GM19397 (cell line): ENCODE data around the gene MUC5AC.
"Not testable (repeated sequence)": the region's sequence is repeated elsewhere in the genome, so short reads cannot be mapped to it uniquely, and the experiment has no call there.

Experiments used
- ATAC-seq: cut with Tn5 transposase; IDR thresholded peaks from one replicate; pipeline ENCODE4 v1.9.1; 2021; ENCODE audit warnings: mild to moderate bottlenecking, moderate library complexity; ENCODE audit not compliant: unreplicated experiment

The MUC5AC gene

DNA sequence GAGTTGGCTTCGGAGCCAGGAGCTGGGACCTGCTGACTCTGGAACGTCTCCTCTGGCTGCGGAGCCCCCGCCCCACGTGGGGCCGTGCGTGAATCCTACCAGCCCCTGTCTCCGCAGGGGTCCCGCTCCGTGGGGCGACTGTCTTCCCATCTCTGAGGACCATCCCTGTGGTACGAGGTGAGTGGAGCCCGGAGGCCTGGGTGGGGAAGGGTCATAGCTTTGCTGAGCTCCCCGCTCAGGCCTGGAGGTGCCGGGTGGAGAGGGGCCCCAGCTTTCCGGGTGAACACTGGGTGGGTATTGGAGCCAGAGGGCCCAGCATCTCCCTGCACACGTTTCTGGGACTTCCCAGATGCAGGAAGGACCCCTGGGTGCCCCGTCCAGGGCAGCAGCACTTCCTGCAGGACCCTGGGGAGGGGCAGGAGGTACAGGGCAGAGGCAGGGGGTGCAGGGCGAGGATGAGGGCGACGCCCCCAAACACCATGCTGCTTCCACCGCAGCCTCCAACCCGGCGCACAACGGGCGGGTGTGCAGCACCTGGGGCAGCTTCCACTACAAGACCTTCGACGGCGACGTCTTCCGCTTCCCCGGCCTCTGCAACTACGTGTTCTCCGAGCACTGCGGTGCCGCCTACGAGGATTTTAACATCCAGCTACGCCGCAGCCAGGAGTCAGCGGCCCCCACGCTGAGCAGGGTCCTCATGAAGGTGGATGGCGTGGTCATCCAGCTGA, 3.8 kb downstream of the MUC5AC start:
- ATAC-seq: no peak

- no peak for ATAC-seq
Measured at GRCh38 chr11:1162138-1162475, 4.4 kb downstream of the MUC5AC start.

- ATAC-seq: no peak
Measured at GRCh38 chr11:1162491-1163311, 4.9 kb downstream of the MUC5AC start.

- ATAC-seq: no peak
Measured at GRCh38 chr11:1163321-1163910, 5.7 kb downstream of the MUC5AC start.

- ATAC-seq: no peak
Measured at GRCh38 chr11:1163911-1164735, 6.4 kb downstream of the MUC5AC start.

DNA sequence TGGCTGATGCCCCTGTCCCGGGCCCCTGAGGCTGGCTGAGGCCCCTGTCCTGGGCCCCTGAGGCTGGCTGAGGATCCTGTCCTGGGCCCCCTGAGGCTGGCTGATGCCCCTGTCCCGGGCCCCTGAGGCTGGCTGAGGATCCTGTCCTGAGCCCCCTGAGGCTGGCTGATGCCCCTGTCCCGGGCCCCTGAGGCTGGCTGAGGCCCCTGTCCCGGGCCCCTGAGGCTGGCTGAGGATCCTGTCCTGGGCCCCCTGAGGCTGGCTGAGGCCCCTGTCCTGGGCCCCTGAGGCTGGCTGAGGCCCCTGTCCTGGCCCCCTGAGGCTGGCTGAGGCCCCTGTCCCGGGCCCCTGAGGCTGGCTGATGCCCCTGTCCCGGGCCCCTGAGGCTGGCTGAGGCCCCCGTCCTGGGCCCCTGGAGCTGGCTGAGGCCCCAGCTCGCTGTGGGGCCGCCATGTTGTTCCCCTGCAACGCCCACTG, 7.1 kb downstream of the MUC5AC start:
- not testable (repeated sequence) for ATAC-seq

- no peak for ATAC-seq
Measured at GRCh38 chr11:1165256-1166041, 7.7 kb downstream of the MUC5AC start.

GRCh38 chr11:1167256-1167655, 9.5 kb downstream of the MUC5AC start:
- ATAC-seq: no peak

DNA sequence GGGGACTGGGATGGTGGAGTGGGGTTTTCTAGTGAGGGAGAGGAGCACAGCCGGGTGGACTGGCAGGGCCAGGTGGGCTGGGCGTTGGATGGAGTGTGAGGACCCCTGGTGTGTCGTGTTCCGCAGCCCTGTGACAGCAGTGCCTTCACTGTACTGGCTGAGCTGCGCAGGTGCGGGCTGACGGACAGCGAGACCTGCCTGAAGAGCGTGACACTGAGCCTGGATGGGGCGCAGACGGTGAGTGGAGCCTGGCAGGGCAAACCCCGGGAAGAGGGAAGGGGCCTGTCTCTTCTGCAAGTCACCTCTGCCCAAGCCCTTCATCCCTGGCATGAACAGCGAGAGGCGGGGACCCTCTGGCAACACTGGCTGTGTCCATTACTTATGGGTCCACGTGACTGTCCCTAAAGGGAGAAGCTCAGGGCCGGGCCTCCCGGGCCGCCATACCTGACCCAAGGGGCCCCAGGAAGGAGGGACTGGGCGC, 10.0 kb downstream of the MUC5AC start:
- no peak for ATAC-seq

DNA sequence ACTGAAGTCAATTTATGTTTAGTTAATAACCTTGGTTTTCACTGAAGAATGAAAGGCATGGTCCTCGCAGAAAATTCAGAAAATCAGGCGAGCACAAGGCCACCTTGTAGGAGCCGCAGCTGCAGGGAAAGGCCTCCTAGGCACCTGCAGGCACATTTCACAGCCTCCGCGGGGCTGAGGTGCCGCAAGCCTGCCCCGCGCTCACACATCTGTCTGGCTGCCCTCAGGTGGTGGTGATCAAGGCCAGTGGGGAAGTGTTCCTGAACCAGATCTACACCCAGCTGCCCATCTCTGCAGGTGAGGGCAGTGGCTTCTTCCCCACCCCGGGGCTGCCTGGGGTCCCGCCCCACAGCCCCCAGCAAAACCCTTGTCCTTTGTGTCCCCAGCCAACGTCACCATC, 10.5 kb downstream of the MUC5AC start:
- ATAC-seq: no peak

GRCh38 chr11:1168721-1169161, 11.0 kb downstream of the MUC5AC start:
- no peak for ATAC-seq

DNA sequence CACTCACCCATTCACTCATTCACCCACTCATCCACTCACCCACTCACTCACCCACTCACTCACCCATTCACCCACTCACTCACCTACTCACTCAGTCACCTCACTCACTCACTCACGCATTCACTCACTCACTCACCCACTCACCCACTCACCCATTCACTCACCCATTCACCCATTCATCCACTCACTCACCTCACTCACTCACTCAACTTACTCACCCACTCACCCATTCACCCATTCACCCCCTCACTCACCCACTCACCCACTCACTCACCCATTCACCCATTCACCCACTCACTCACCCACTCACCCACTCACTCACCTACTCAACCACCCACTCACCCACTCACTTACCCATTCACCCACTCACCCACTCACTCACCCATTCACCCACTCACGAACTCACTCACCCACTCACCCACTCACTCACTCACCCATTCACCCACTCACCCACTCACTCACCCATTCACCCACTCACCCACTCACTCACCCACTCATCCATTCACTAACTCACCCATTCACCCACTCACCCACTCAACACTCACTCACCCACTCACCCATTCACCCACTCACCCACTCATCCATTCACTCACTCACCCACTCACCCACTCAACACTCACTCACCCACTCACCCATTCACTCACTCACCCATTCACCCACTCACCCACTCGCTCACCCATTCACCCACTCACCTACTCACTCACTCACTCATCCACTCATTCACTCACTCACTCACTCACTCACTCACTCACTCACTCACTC, 13.7 kb downstream of the MUC5AC start:
- no peak for ATAC-seq

GRCh38 chr11:1171985-1172728, 14.4 kb downstream of the MUC5AC start:
- no peak for ATAC-seq

- ATAC-seq: no peak
Measured at GRCh38 chr11:1172729-1173117, 15.0 kb downstream of the MUC5AC start.

GRCh38 chr11:1173396-1173795, 15.6 kb downstream of the MUC5AC start:
- not testable (repeated sequence) for ATAC-seq

DNA sequence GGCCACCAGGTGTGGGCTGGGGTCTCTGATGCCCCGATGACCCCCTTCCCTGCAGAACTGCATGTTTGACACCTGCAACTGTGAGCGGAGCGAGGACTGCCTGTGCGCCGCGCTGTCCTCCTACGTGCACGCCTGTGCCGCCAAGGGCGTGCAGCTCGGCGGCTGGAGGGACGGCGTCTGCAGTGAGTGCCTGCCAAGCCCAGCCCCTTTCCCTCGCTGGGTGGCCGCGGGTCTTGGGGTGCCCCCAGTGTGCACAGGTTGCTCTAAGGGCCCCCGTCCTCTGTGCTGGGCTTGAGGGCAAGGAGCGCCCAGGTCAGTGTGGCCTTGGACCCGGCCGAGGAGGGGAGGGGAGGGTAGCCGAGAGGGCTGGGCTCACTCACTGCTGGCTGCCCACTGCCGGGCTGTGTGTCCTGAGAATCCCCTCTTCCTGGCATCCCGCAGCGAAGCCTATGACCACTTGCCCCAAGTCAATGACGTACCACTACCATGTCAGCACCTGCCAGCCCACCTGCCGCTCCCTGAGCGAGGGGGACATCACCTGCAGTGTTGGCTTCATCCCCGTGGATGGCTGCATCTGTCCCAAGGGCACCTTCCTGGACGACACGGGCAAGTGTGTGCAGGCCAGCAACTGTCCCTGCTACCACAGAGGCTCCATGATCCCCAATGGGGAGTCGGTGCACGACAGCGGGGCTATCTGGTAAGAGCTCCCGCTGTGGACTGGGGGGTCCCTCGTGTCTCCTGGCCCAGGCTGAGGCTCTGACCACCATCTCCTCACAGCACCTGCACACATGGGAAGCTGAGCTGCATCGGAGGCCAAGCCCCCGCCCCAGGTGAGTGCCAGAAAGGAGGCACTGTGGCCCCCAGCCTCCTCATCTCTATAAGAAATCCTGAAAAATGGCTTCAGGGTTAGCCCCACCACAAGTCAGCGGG, 17.0 kb downstream of the MUC5AC start:
- no peak for ATAC-seq

DNA sequence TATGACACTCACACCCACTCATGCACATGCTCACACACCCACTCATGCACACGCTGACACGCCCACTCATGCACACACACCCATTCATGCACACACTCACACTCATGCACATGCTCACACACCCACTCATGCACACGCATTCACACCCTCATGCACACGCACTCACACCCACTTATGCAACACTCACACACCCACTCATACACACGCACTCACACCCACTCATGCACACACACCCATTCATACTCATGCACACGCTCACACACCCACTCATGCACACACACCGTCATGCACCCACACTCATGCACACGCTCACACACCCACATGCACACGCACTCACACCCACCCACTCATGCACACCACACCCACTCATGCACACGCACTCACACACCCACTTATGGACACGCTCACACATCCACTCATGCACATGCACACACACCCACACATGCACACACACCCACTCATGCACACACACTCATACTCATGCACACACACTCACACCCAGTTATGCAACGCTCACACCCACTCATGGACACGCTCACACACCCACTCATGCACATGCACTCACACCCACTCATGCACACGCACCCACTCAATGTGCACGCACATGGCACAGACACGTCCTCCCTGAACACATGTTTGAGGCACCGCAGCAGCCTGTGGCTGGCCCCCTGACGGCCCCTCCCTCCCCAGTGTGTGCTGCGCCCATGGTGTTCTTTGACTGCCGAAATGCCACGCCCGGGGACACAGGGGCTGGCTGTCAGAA, 17.9 kb downstream of the MUC5AC start:
- no peak for ATAC-seq
